Activated CD8-positive, alpha-beta T cell treated with anti-CD3 and anti-CD28 coated beads for 36 hours (primary cell): ENCODE measurements around the gene B4GALNT4. TPM values are rescaled to one million over a fixed set of nuclear protein-coding genes. Genes with fewer than 3 reads are reported as not detected.
A peak's percentile ranks its signal among the peaks of the same experiment; 100 is the strongest.
"Not testable (repeated sequence)": the region's sequence is repeated elsewhere in the genome, so short reads cannot be mapped to it uniquely, and the experiment has no call there.

ENCODE experiments used
- ATAC-seq: fragments of 200-7000 bp; cut with Tn5 transposase; one replicate; pipeline ENCODE4 v1.10.0; 2021; ENCODE audit warnings: mild to moderate bottlenecking, moderate library complexity
- CTCF ChIA-PET: fragments of 350-600 bp; sonication (Branson Sonifier 250); formaldehyde crosslinking; loops from one replicate; lab custom pipeline; 2021; ENCODE audit warnings: antibody characterized with exemption; lab: Charles Lee
- POLR2A ChIA-PET: fragments of 350-600 bp; sonication (Branson Sonifier 250); formaldehyde crosslinking; loops from one replicate; lab custom pipeline; 2021; ENCODE audit warnings: antibody characterized with exemption; lab: Charles Lee
- DNase-seq: peaks from one replicate; pipeline ENCODE4 v3.0.0-alpha.2; 2020
- H3K27ac Mint-ChIP-seq: one replicate; pipeline ENCODE4 v1.8.0; 2021; ENCODE audit warnings: mild to moderate bottlenecking, mixed read lengths
- H3K27me3 Mint-ChIP-seq: one replicate; pipeline ENCODE4 v1.8.0; 2021; ENCODE audit warnings: mixed read lengths
- H3K36me3 Mint-ChIP-seq: one replicate; pipeline ENCODE4 v1.8.0; 2021; ENCODE audit warnings: low read depth, mixed read lengths
- H3K4me1 Mint-ChIP-seq: one replicate; pipeline ENCODE4 v1.8.0; 2021; ENCODE audit warnings: low read depth, mixed read lengths
- H3K4me3 Mint-ChIP-seq: one replicate; pipeline ENCODE4 v1.8.0; 2021; ENCODE audit warnings: mild to moderate bottlenecking, moderate library complexity, mixed read lengths
- H3K9me3 Mint-ChIP-seq: one replicate; pipeline ENCODE4 v1.8.0; 2021; ENCODE audit warnings: mixed read lengths
- CTCF ChIP-seq: fragments of 200-600 bp; IDR thresholded peaks from one replicate; pipeline ENCODE4 v1.8.0; 2022; ENCODE audit warnings: antibody characterized with exemption, mild to moderate bottlenecking
- intact Hi-C: fragments of 100-400 bp; cut with micrococcal nuclease; formaldehyde crosslinking; loops from one replicate; pipeline ENCODE4 v1.10.0; 2022
- total RNA-seq, 2 experiments: library from RNA; stranded (reverse); gene quantifications; one replicate each; pipeline ENCODE4 v1.2.3, GENCODE V29; 2021

B4GALNT4 gene
- total RNA-seq, 2 experiments from 2014 or later: 1.5 to 3.4 TPM

- CTCF ChIA-PET: interaction anchor here (0.9 to 1.7 kb wide), 4 partner anchors 9 to 154 kb away, joined by 3 to 4 read pairs (median 4); no protein-coding TSS in a partner anchor
These were observed 27.7 kb downstream of the B4GALNT4 start for GRCh38 chr11:396948-397548.

DNA sequence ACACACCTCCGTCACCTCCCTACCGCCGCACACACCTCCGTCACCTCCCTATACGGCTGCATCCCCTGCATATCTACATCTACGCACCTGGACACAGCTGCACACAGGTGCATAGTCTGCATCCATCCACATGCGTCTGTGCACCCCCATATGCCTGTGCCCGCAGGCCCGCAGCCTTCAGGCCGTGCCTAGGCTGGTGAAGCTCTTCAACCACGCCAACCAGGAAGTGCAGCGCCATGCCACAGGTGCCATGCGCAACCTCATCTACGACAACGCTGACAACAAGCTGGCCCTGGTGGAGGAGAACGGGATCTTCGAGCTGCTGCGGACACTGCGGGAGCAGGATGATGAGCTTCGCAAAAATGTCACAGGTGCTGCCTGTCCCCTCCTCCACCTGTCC is 29.5 kb downstream of the B4GALNT4 start:
- intact Hi-C loops: no loop called here
- Mint-ChIP-seq H3K4me1 (peaks cover 7% of the 10 kb centered on the region), H3K27ac (no peak overlapping the region), H3K27me3 (peaks cover 5% of the 10 kb centered on the region), H3K36me3 (peaks cover 2% of the 10 kb centered on the region), H3K4me3 (no peak overlapping the region), H3K9me3 (peaks cover 2% of the 10 kb centered on the region)
- ChIA-PET POLR2A (no interaction called here), CTCF (interaction anchor here (0.8 kb wide), 1 partner anchor 11 kb away, joined by 3 read pairs; no protein-coding TSS in a partner anchor)
- DNase-seq (peak; percentile 37), ATAC-seq (peak; percentile 17)
- TF ChIP-seq CTCF: no peak

More at GRCh38 chr11:396948-397548, 27.7 kb downstream of the B4GALNT4 start:
- POLR2A ChIA-PET: interaction anchor here (1.4 kb wide), 1 partner anchor 9 kb away, joined by 5 read pairs; no protein-coding TSS in a partner anchor
- intact Hi-C loops: no loop called here
- Mint-ChIP-seq H3K4me1 (peaks cover 7% of the 10 kb centered on the region), H3K27me3 (peaks cover 5% of the 10 kb centered on the region), H3K4me3 (no peak overlapping the region), H3K9me3 (peaks cover 2% of the 10 kb centered on the region), H3K27ac (no peak overlapping the region), H3K36me3 (peaks cover 2% of the 10 kb centered on the region)
- DNase-seq (peak; percentile 67), ATAC-seq (peak; percentile 81)
- TF ChIP-seq CTCF: no peak

- Mint-ChIP-seq H3K36me3 (peaks cover 2% of the 10 kb centered on the region), H3K4me3 (no peak overlapping the region), H3K4me1 (peaks cover 7% of the 10 kb centered on the region), H3K27me3 (peaks cover 5% of the 10 kb centered on the region), H3K27ac (no peak overlapping the region), H3K9me3 (peaks cover 2% of the 10 kb centered on the region)
- no peak for DNase-seq
- ChIA-PET CTCF (no interaction called here), POLR2A (no interaction called here)
- no peak for TF ChIP-seq CTCF
- no peak for ATAC-seq
- intact Hi-C loops: no loop called here
These were observed 30.5 kb downstream of the B4GALNT4 start for GRCh38 chr11:399731-400211.

- TF ChIP-seq CTCF: no peak
- no peak overlapping the region for H3K4me3 Mint-ChIP-seq
- no peak overlapping the region for H3K27ac Mint-ChIP-seq
- ChIA-PET POLR2A (no interaction called here), CTCF (no interaction called here)
- peaks cover 5% of the 10 kb centered on the region for H3K27me3 Mint-ChIP-seq
- peaks cover 2% of the 10 kb centered on the region for H3K36me3 Mint-ChIP-seq
- H3K9me3 Mint-ChIP-seq: peaks cover 2% of the 10 kb centered on the region
- peaks cover 7% of the 10 kb centered on the region for H3K4me1 Mint-ChIP-seq
- DNase-seq (no peak), ATAC-seq (no peak)
- intact Hi-C loops: no loop called here
These were observed 31.0 kb downstream of the B4GALNT4 start for GRCh38 chr11:400241-400689.

- H3K9me3 Mint-ChIP-seq, H3K36me3 Mint-ChIP-seq, H3K4me1 Mint-ChIP-seq, H3K27ac Mint-ChIP-seq, intact Hi-C loops, DNase-seq, CTCF ChIA-PET, H3K27me3 Mint-ChIP-seq, ATAC-seq, H3K4me3 Mint-ChIP-seq, POLR2A ChIA-PET: not testable (repeated sequence)
These were observed 31.9 kb downstream of the B4GALNT4 start for GRCh38 chr11:401196-401595.
